GM12872 (cell line): ENCODE results near the gene HDAC4.

Experiments
- CTCF ChIP-seq: IDR thresholded peaks from 3 replicates; pipeline ENCODE4 v1.5.1; 2011; ENCODE audit warnings: low read depth, mild to moderate bottlenecking, low read length, moderate library complexity; ENCODE audit not compliant: insufficient read depth

Gene HDAC4

GRCh38 chr2:239151201-239152131, 249.4 kb downstream of the HDAC4 start:
- no peak for TF ChIP-seq CTCF

- TF ChIP-seq CTCF = no peak
These were observed 250.5 kb downstream of the HDAC4 start for GRCh38 chr2:239150125-239151011.

- TF ChIP-seq CTCF = no peak
These were observed 251.3 kb downstream of the HDAC4 start for GRCh38 chr2:239149501-239149900.

- TF ChIP-seq CTCF = no peak
These were observed 252.2 kb downstream of the HDAC4 start for GRCh38 chr2:239148495-239149200.

- TF ChIP-seq CTCF = no peak
These were observed 253.4 kb downstream of the HDAC4 start for GRCh38 chr2:239147376-239147775.

GRCh38 chr2:239146741-239147181, 254.1 kb downstream of the HDAC4 start:
- TF ChIP-seq CTCF = no peak
